OCI-LY7 (cell line): Measurements from ENCODE around the gene ZNF326.

ENCODE experiments used
- EZH2phosphoT487 ChIP-seq: fragments of 200-600 bp; sonication (generic); IDR thresholded peaks from 2 replicates; pipeline ENCODE4 v1.6.1; 2018; ENCODE audit warnings: low read depth, borderline replicate concordance, mild to moderate bottlenecking, mixed run types, antibody characterized with exemption, low read length, moderate library complexity, mixed read lengths
- TF ChIP-seq, protein P1 (sequence below): fragments of 200-600 bp; sonication (generic); conservative IDR thresholded peaks from 2 replicates; pipeline ENCODE4 v1.5.1; 2014; ENCODE audit warnings: mild to moderate bottlenecking, antibody characterized with exemption, low read length, moderate library complexity, mixed read lengths

DNA sequence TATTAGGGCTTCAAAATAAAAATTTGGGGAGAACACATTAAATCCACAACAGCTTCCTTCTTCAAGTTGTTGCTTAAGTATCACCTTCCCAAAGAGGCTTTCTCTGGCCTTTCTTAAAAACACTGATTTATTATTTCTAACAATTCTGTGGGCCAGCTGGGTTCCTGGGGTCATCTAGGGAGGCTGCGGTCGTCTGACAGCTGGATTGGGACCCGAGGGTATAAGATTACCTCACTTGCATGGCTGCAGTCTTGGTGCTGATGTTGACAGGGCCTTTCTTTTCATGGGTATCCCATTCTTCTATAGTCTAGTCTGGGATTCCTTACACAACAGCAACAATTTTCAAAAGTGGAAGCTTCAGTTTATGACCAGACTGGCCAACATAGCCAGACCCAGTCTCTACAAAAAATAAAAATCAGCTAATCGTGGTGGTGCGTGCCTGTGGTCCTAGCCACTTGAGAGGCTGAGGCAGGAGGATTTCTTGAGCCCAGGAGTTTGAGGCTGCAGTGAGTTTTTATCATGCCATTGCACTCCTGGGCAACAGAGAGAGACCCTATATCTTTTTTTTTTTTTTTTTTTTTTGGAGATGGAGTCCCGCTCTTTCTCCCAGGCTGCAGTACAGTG is 46.1 kb upstream of the ZNF326 start:
- TF ChIP-seq, protein P1, sequence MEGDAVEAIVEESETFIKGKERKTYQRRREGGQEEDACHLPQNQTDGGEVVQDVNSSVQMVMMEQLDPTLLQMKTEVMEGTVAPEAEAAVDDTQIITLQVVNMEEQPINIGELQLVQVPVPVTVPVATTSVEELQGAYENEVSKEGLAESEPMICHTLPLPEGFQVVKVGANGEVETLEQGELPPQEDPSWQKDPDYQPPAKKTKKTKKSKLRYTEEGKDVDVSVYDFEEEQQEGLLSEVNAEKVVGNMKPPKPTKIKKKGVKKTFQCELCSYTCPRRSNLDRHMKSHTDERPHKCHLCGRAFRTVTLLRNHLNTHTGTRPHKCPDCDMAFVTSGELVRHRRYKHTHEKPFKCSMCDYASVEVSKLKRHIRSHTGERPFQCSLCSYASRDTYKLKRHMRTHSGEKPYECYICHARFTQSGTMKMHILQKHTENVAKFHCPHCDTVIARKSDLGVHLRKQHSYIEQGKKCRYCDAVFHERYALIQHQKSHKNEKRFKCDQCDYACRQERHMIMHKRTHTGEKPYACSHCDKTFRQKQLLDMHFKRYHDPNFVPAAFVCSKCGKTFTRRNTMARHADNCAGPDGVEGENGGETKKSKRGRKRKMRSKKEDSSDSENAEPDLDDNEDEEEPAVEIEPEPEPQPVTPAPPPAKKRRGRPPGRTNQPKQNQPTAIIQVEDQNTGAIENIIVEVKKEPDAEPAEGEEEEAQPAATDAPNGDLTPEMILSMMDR = no peak
- TF ChIP-seq EZH2phosphoT487 = no peak
